ENCODE data around the gene LMX1B. TPM values are rescaled to one million over a fixed set of nuclear protein-coding genes. Genes with fewer than 3 reads are reported as not detected.

The LMX1B gene
- polyA plus RNA-seq, 4 donors: 15.7 to 22.8 (median 19.9) TPM

- DNase-seq (ENCODE audit: low read depth in 4 of 4, low spot score in 2 of 4): no peak
Observed at GRCh38 chr9:126630458-126631237, 16.9 kb downstream of the LMX1B start.

GRCh38 chr9:126631254-126631653 lies 17.5 kb downstream of the LMX1B start:
- DNase-seq (ENCODE audit: low read depth in 4 of 4, low spot score in 2 of 4): no peak

GRCh38 chr9:126633881-126634558 lies 20.3 kb downstream of the LMX1B start:
- DNase-seq (ENCODE audit: low read depth in 4 of 4, low spot score in 2 of 4): no peak

- DNase-seq (ENCODE audit: low read depth in 4 of 4, low spot score in 2 of 4): no peak
Observed at GRCh38 chr9:126635061-126635460, 21.3 kb downstream of the LMX1B start.

GRCh38 chr9:126635661-126636439 lies 22.1 kb downstream of the LMX1B start:
- no peak for DNase-seq (ENCODE audit: low read depth in 4 of 4, low spot score in 2 of 4)

- no peak for DNase-seq (ENCODE audit: low read depth in 4 of 4, low spot score in 2 of 4)
Observed at GRCh38 chr9:126636983-126637798, 23.5 kb downstream of the LMX1B start.

- no peak for DNase-seq (ENCODE audit: low read depth in 4 of 4, low spot score in 2 of 4)
Observed at GRCh38 chr9:126638571-126639132, 24.9 kb downstream of the LMX1B start.

GRCh38 chr9:126639318-126640000 lies 25.7 kb downstream of the LMX1B start:
- DNase-seq (ENCODE audit: low read depth in 4 of 4, low spot score in 2 of 4): no peak

- no peak for DNase-seq (ENCODE audit: low read depth in 4 of 4, low spot score in 2 of 4)
Observed at GRCh38 chr9:126641118-126641851, 27.6 kb downstream of the LMX1B start.

GRCh38 chr9:126642010-126642744 lies 28.4 kb downstream of the LMX1B start:
- no peak for DNase-seq (ENCODE audit: low read depth in 4 of 4, low spot score in 2 of 4)

- no peak for DNase-seq (ENCODE audit: low read depth in 4 of 4, low spot score in 2 of 4)
Observed at GRCh38 chr9:126642839-126643238, 29.1 kb downstream of the LMX1B start.

- DNase-seq (ENCODE audit: low read depth in 4 of 4, low spot score in 2 of 4): no peak
Observed at GRCh38 chr9:126643945-126644527, 30.3 kb downstream of the LMX1B start.

- DNase-seq (ENCODE audit: low read depth in 4 of 4, low spot score in 2 of 4): no peak
Observed at GRCh38 chr9:126646162-126646561, 32.4 kb downstream of the LMX1B start.

- DNase-seq (ENCODE audit: low read depth in 4 of 4, low spot score in 2 of 4): no peak
Observed at GRCh38 chr9:126647585-126648411, 34.1 kb downstream of the LMX1B start.

- DNase-seq (ENCODE audit: low read depth in 4 of 4, low spot score in 2 of 4): no peak
Observed at GRCh38 chr9:126649477-126649876, 35.7 kb downstream of the LMX1B start.

GRCh38 chr9:126650404-126651341 lies 36.9 kb downstream of the LMX1B start:
- DNase-seq (ENCODE audit: low read depth in 4 of 4, low spot score in 2 of 4): no peak
